IPS-11a (cell line): Measurements from ENCODE around the gene OR13C9.
"Not testable (repeated sequence)": the region's sequence is repeated elsewhere in the genome, so short reads cannot be mapped to it uniquely, and the experiment has no call there.

Source experiments
- H3K4me3 ChIP-seq: one replicate; pipeline ENCODE4 v1.5.1; 2013; ENCODE audit warnings: low read depth, low read length, control low read depth

Gene OR13C9, protein sequence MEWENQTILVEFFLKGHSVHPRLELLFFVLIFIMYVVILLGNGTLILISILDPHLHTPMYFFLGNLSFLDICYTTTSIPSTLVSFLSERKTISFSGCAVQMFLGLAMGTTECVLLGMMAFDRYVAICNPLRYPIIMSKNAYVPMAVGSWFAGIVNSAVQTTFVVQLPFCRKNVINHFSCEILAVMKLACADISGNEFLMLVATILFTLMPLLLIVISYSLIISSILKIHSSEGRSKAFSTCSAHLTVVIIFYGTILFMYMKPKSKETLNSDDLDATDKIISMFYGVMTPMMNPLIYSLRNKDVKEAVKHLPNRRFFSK

DNA sequence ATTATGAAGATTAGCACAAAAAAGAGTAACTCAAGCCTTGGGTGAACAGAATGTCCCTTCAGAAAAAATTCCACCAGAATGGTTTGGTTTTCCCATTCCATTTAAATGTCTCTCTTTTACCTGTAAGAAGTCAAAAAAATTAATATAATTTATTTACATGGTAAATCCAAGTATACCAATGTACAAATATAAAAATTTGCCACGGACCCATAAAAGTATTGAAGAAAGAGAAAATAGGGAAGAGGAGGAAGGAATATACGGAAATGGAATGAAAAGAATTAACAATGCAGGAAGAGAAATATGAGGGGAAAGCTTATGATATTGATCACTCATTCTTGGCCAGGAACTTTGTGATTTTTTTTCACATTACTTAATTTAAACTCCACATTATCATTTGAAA is at the start of gene OR13C9:
Gene OR13C9, minus strand, starts transcription at position 101 of the 400 bp plus-strand sequence. Its CDS starts 0 bp downstream, at position 101.
- no peak within 1 kb of the TSS for H3K4me3 ChIP-seq

DNA sequence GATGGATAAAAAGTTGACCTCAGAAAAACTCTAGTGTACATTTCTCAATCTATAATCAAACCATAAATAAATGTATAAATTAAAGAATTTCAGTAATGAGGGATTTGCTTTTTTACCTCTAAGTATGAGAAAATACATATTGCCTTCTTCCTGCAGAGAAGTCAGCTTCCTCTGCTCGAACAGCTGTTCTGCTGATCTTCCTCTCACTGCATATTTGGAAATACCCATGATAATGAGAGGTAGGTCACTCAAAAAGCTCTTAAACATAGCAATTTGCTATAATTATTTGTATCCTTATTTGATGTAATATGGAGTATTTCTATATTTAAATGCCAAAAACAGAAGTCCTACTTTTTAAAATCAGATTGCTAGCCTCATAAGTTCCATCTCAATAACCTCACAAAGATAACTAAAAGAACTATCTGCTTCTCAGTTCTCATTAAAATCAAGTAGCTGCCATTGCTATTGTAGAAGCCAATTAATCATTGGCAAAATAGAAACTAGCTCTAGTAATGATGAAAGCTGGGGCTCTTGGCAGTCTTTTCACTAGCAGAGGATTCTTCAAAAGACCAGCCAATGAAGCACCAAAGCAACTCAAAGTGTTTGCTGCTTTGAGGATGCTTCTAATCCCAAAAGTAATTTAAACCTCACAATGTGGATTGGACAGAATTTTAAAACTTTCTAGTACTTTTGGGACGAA is 40.6 kb upstream of the OR13C9 start:
- no peak overlapping the region for H3K4me3 ChIP-seq

DNA sequence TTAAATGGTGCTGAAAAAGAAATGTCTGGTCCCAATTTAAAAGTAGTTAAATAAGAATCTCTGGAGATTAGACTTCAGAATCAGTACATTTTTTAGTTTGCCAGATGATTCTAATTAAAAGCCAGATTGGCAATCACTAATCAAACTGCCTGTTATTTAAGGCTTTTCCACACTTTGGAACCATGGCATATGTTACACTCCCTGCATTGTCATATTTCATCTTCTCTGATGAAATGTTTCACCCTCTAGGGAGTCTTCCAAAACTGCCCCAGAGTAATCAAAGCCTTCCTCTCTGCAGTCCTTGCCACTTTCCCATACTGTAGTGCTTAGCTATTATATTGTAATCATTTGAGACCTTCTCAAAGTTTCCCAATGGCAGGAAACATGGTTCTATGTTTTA is 17.5 kb upstream of the OR13C9 start:
- no peak overlapping the region for H3K4me3 ChIP-seq

DNA sequence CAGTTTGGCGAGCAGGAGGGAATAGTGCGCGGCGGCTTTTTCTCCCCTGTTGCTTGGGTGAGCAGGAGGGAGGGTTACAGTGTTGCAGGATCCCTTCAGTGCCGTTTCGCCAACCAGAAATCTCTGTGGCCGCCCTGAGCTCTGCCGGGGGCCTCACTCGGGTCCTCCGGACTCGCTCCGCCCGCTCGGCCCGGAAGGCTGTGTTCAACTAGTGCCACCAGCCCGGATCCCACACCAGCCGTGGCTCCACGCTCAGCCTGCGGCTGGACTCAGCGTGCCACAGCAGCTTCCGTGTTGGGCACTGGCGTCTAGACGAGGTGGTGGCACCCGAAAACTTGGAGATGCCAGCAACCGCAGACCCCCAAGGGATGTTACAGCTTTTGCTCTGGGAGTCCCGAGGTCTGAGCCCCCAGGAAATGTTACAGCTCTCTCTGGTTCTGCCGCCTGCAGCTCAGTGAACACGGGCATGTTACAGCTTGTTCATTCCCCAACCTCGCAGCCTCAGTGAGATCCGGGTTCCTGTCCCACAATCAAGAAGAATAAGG is 16.0 kb upstream of the OR13C9 start:
- no peak overlapping the region for H3K4me3 ChIP-seq

DNA sequence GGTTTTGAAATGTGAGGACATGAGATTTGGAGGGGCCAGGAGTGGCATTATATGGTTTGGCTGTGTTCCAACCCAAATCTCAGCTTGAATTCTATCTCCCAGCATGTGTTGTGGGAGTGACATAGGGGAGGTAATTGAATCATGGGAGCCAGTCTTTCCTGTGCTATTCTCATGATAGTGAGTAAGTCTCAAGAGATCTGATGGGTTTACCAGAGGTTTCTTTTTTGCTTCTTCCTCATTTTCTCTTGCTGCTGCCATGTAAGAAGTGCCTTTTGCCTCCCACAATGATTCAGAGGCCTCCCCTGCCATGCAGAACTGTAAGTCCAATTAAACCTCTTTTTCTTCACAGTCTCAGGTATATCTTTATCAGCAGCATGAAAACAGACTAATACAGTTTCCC is 8.0 kb upstream of the OR13C9 start:
- not testable (repeated sequence) for H3K4me3 ChIP-seq

DNA sequence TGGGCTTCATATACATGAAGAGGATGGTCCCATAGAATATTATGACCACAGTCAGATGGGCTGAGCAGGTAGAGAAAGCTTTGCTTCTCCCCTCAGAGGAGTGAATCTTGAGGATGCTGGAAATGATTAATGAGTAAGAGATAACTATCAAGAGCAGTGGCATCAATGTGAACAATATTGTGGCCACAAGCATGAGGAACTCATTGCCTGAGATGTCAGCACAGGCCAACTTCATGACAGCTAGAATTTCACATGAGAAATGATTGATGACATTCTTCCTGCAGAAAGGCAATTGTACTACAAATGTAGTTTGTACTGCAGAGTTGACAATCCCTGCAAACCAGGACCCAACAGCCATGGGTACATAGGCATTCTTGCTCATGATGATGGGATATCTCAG is 586 bp downstream of the OR13C9 start:
- H3K4me3 ChIP-seq, result no peak overlapping the region

DNA sequence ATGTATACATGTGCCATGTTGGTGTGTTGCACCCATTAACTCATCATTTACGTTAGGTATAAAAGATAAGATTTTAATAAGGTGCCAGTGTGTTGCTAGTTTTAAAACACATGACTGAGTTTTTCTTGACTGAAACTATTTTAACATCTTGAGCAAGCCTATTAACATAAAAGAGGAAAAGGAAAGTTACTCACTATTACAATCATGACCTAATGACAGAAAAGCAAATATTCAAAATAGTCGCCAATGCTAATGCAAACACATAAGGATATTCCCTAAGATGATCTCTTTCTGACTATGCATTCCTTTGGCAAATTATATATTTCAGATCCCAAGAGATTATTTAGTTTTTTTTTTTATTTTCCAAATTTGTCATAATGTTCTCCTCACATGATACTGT is 6.8 kb downstream of the OR13C9 start:
- no peak overlapping the region for H3K4me3 ChIP-seq

DNA sequence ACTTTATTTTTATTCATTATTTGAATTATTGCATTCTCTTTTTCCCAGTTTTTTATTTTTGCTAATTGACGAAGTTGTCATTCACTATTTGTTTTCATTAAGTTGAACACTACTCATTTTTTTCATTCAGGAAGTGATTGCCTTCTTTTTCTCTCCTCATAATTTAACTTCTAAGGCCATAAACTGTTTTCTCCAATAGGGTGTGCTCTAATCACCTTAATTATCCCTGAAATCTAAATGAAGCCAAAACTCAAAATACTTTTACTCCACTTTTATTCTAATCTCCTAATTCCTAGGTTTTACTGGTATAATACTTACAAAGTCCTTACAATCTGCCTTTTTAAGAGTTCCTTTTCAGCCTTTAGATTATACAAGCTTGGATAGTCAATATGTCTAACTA is 9.7 kb downstream of the OR13C9 start:
- H3K4me3 ChIP-seq, result no peak overlapping the region

DNA sequence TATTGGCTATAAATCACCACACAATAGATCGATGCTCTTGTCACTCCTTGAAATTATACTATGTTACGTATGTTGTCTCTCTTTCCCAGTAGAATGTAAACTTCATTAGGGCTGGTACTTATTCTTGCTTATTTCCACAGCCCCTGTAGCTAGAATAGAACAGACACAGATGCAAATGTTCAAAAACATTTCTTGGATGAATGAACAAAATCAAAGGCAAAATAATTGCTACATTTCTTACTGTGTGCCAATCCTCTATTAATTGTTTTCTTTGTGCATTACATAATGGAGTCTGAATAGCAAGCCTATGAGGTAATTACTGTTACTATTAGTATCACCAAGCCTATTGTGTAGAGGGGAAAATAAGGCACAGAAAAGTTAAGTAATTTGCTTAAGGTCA is 11.9 kb downstream of the OR13C9 start:
- no peak overlapping the region for H3K4me3 ChIP-seq

DNA sequence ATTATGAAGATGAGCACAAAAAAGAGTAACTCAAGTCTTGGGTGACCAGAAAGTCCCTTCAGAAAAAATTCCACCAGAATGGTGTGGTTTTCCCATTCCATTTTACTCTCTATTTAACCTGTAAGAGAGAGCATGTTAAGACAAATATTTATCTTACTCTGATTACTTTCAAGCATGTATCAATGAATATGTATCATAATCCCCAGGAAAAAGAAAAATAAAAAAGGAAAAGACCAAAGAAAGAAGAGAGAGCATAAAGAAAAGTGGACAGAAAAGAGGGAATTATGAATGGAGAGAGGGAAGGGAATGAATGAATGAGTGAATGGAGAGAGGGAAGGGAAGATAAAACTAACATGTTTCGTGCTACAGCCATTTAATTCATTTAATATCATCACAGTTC is 12.5 kb downstream of the OR13C9 start, which contains the start of gene OR13C2:
Gene OR13C2, minus strand, starts transcription at position 101 of the 400 bp plus-strand sequence. Its CDS starts 0 bp downstream, at position 101.
- not testable (repeated sequence) for H3K4me3 ChIP-seq

DNA sequence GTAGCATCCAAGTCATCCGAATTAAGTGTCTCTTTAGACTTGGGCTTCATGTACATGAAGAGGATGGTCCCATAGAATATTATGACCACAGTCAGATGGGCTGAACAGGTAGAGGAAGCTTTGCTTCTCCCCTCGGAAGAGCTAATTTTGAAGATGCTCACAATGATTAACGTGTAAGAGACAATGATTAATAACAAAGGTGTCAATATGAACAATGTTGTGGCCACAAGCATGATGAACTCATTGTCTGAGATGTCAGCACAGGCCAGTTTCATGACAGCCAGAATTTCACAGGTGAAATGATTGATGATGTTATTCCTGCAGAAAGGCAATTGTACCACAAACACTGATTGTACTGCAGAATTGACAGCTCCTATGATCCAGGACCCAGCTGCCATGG is 13.2 kb downstream of the OR13C9 start:
- H3K4me3 ChIP-seq, result no peak overlapping the region

DNA sequence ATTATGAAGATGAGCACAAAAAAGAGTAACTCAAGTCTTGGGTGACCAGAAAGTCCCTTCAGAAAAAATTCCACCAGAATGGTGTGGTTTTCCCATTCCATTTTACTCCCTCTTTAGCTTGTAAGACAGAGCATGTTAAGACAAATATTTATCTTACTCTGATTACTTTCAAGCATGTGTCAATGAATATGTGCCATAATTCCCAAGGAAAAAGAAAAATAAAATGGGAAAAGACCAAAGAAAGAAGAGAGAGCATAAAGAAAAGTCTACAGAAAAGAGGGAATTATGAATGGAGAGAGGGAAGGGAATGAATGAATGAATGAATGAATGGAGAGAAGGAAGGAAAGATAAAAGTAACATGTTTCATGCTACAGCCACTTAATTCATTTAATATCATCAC is 18.7 kb downstream of the OR13C9 start, which contains the start of gene OR13C5:
Gene OR13C5, minus strand, starts transcription at position 101 of the 400 bp plus-strand sequence. Its CDS starts 0 bp downstream, at position 101.
- not testable (repeated sequence) for H3K4me3 ChIP-seq

DNA sequence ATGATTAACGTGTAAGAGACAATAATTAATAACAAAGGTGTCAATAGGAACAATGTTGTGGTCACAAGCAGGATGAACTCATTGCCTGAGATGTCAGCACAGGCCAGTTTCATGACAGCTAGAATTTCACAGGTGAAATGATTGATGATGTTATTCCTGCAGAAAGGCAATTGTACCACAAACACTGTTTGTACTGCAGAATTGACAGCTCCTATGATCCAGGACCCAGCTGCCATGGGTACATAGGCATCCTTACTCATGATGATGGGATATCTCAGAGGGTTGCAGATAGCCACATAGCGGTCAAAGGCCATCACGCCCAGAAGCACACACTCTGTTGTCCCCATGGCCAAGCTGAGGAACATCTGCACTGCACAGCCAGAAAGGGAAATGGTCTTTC is 19.3 kb downstream of the OR13C9 start:
- not testable (repeated sequence) for H3K4me3 ChIP-seq

DNA sequence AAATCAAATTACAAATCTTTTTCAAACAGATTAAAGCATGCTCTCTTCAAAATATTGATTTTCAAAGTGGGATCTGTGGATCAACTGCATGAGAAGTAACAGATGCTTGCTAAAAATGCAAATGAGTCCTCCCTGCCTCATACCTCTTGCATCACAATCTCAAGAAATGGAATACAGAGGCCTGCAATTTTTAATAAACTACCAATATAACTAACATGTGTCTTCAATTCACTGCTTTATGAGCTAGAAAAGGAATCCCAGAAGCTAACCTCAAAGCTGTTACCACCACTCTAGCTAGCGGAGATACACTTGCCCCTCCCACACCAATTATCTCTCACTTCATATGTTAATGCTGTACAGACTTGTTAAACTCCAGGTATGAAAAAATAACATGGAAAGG is 28.4 kb downstream of the OR13C9 start:
- no peak overlapping the region for H3K4me3 ChIP-seq

DNA sequence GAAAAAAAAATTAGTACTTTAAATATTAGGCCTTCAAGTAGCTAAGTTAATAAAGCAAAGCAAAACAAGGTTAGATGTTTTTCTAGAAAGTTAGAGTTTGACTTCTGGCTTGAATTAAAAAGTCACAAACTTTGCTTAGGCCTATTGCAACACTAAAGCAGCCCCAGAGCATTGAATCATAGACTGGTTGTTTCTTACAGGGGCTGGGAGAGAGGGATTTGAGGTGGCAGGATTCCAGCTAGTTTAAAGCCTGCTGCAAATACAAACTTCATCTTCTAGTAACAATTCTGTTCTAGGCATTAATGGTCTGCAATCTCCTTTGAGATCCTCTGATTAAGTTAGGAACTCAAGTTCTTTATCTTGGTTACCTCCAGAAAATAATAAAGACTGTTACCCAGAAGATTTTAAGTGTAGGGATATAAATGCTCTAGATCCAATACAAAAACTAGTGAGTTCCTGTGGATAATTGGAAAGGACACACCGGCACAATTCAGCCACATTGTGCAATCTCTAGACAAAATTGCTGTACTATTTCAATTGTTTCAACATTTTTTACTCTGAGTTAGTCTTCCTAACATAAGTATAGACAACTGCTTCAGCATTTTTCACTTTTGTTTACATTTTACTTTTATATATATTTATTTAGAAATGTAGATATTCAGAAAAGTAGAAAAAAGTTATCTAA is 31.4 kb downstream of the OR13C9 start:
- H3K4me3 ChIP-seq, result no peak overlapping the region

DNA sequence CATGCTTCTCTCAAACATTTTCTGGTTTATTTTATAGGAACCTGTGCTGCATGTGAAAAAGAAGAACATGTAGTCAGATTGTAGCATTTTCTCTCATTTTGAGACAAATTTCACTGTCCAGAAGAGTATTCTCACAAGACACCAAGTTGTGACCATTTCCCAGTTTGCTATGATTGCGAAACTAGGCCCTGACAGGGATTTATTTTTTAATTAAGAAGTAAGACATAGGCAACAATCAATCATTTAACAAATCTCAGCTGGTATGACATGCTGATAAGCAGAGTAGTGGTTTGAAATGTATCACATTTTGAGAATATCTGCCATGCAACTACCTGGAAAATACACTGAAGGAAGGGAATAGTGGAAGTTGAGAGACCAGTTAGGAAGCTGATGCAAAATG is 37.4 kb downstream of the OR13C9 start:
- no peak overlapping the region for H3K4me3 ChIP-seq

DNA sequence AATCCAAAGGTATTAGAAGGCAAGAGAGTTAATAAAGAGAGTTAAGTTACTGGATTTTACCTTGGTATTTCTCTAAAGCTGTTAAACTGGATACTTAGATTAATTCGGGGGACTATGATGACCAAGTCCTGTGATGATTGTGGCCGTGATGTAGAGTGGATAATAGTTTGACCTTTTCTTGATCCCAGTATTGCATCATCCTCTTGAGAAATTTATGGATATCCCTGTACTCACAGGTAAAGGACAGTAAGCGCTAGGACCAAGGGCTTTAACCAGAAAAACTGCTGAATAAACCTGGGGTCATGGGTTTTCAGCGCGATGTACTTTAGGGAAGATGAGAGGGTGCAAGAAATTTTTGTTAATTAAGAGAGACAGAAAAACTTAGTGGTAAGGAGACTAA is 40.7 kb downstream of the OR13C9 start:
- H3K4me3 ChIP-seq, result no peak overlapping the region

DNA sequence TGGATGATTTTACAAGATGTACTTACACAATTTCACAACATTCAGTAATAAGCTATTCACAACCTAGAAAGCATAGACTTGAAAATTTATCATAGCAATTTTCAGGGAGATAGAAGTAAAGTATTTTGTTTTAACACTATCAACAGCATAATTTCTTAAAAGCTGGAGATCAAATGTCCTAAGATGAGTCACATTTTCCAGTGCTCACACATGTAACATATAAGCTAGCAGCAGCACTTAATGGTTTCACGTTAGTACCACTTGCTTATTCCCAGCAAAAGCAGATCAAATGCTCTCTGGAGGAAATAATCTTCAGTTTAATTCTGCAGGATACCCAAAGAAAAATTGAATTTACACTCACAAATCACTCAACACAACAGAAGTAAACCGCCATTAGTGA is 42.5 kb downstream of the OR13C9 start:
- no peak overlapping the region for H3K4me3 ChIP-seq

DNA sequence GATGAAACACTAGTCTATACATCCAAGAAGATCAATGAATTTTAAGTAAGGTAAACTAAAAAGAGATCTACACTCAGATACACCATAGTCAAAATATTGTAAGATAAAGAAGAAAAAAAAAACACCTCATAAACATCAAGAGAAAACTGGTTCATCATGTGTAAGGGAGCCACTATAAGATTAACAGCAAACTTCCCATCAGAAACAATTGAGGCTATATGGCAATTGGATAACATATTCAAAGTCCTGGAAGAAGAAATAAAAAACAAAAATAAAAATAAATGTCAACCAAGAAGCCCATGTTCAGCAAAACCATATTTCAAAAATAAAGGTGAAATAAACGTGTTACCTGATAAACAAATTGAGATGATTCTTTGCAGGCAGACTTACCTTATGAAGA is 45.4 kb downstream of the OR13C9 start:
- H3K4me3 ChIP-seq, result no peak overlapping the region

DNA sequence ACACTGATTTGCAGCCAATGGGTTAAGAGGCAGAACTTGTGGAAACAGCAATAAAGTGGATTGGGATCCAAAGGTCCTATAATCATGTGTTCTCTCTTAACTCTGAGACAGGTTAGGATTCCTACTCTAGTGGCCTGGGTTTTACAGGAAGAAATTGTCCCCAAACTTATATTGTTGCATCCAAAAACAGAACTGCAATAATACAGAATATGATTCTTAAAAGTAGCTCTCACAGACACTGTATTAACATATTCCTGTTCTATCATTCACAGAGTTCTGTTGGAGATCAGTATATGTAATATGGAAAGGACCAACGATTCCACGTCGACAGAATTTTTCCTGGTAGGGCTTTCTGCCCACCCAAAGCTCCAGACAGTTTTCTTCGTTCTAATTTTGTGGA is 49.1 kb downstream of the OR13C9 start, which contains the start of gene OR13C8:
Gene OR13C8, plus strand, starts transcription at position 301 of the 400 bp plus-strand sequence. Its CDS starts 0 bp downstream, at position 301.
- H3K4me3 ChIP-seq, result no peak within 1 kb of the TSS
